Prostate gland (tissue), 2 donors: ENCODE results near the gene SLC16A12. TPM values are rescaled to one million over a fixed set of nuclear protein-coding genes. Genes with fewer than 3 reads are reported as not detected.

Experiments
- DNase-seq: peaks from one replicate; pipeline ENCODE4 v3.0.0-alpha.2; 2019; ENCODE audit warnings: low spot score
- H3K27ac ChIP-seq, 2 donors: fragments of 200-600 bp; sonication (generic); 2 replicates each; pipeline ENCODE4 v1.5.1; 2017 to 2019
- H3K27me3 ChIP-seq: fragments of 200-600 bp; sonication (generic); replicated peaks from 2 replicates; pipeline ENCODE4 v1.5.1; 2019; ENCODE audit not compliant: insufficient read depth
- H3K36me3 ChIP-seq, 2 donors: fragments of 200-600 bp; sonication (generic); 1 replicate in 1 of 2; 2 replicates in 1 of 2; pipeline versions ENCODE4 v1.5.1 to v1.8.1; 2017 to 2019
- H3K4me1 ChIP-seq: fragments of 200-600 bp; sonication (generic); replicated peaks from 2 replicates; pipeline ENCODE4 v1.5.1; 2019
- H3K4me3 ChIP-seq, 2 donors: fragments of 200-600 bp; sonication (generic); 2 replicates each; pipeline ENCODE4 v1.5.1; 2017 to 2019
- H3K9me3 ChIP-seq: fragments of 200-600 bp; sonication (generic); 2 replicates; pipeline ENCODE4 v1.5.1; 2017
- POLR2A ChIP-seq: fragments of 450-650 bp; IDR thresholded peaks from one replicate; pipeline ENCODE4 v1.6.1; 2016; ENCODE audit warnings: antibody characterized with exemption, mild to moderate bottlenecking
- POLR2AphosphoS5 ChIP-seq: sonication (generic); formaldehyde crosslinking; IDR thresholded peaks from one replicate; pipeline ENCODE4 v1.6.1; 2017; ENCODE audit warnings: antibody characterized with exemption
- WGBS: methylation state at CpG from one replicate; pipeline ENCODE4 v1.1.5; 2018; 5-methylcytosine and 5-hydroxymethylcytosine counted together
- intact Hi-C: fragments of 100-400 bp; cut with DNase I; formaldehyde crosslinking; loops from one replicate; pipeline ENCODE4 v1.14.2; 2022
- total RNA-seq, 2 donors: library from RNA; depleted of rRNA; stranded (reverse); fragments of >200 nt; gene quantifications; one replicate each; pipeline ENCODE4 v1.1.0, GENCODE V29; 2016
- TF ChIP-seq, protein P1 (sequence below), 4 experiments: fragments of 200-600 bp in 2 of 4; fragments of 450-650 bp in 2 of 4; sonication (generic) in 2 of 4; IDR thresholded peaks; 1 replicate in 3 of 4; 2 replicates in 1 of 4; pipeline ENCODE4 v1.5.1; 2016 to 2019; ENCODE audit warnings: antibody characterized with exemption in 4 of 4, mild to moderate bottlenecking in 2 of 4, moderate library complexity in 2 of 4

The SLC16A12 gene
- total RNA-seq, 2 donors from 2014 or later, result 0.09 to 4.4 TPM

DNA sequence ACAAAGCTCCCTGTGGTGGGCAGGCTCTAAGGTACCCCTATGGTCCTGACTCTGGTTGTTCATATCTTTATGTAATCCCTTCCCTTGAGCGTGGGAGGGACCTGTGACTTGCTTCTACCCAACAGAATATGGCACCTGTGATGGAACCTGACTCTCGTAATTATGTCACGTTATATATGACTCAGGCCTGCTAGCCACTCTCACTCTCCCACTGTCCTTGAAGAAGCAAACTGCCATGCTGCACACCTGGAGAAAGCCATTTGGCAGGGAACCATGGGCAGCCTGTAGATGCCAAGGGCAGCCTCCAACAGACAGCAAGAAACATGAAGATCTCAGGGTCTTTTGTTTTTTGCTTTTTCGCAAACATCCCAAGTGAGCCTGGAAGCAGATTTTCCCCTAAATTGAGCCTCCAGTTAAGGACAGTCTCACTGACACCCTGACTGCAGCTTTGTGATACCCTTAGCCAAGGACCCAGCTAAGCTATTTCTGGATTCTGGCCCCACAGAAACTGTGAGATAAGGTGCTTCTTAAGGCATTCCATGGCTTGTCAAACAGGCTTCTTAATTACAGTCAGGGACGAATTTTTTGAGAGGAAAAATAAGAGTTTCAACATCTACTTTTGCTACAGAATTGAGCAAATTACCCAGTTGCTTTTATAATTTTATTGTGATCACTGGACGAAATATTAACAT is 71.4 kb downstream of the SLC16A12 start:
- intact Hi-C loops, result no loop called here
- TF ChIP-seq POLR2AphosphoS5 (no peak), POLR2A (no peak)
- TF ChIP-seq, protein P1, sequence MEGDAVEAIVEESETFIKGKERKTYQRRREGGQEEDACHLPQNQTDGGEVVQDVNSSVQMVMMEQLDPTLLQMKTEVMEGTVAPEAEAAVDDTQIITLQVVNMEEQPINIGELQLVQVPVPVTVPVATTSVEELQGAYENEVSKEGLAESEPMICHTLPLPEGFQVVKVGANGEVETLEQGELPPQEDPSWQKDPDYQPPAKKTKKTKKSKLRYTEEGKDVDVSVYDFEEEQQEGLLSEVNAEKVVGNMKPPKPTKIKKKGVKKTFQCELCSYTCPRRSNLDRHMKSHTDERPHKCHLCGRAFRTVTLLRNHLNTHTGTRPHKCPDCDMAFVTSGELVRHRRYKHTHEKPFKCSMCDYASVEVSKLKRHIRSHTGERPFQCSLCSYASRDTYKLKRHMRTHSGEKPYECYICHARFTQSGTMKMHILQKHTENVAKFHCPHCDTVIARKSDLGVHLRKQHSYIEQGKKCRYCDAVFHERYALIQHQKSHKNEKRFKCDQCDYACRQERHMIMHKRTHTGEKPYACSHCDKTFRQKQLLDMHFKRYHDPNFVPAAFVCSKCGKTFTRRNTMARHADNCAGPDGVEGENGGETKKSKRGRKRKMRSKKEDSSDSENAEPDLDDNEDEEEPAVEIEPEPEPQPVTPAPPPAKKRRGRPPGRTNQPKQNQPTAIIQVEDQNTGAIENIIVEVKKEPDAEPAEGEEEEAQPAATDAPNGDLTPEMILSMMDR (IDR thresholded peaks at IDR 0.05), result no peak
- H3K4me1 ChIP-seq, result no peaks in the 10 kb centered on the region
- H3K27me3 ChIP-seq, result no peaks in the 10 kb centered on the region
- no peaks in the 10 kb centered on the region for H3K9me3 ChIP-seq
- no peak for DNase-seq
- no peak overlapping the region for H3K4me3 ChIP-seq
- no peak overlapping the region for H3K27ac ChIP-seq
- H3K36me3 ChIP-seq, result no peaks in the 10 kb centered on the region
- WGBS, result 86% methylated on average over 6 of the region's 6 CpGs

DNA sequence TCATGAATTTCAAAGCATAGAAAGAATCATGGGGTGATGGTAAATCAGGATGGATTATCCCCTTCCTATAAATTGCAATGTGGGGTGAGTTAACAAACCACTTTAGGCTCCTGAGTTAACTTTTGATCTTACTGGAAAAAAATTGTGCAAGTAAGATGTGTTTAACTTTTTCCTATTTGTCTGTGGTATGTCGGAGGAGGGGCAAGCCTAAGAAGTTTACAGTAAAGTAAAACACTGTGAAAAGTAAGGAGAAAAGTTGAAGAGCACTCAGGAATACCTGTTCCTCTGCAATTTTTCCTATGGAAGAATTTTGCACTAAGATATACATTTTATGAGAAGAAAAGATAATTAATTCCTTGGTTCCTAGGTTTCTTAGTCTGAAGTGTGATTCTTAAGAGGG is 76.6 kb downstream of the SLC16A12 start:
- H3K27ac ChIP-seq, result no peak overlapping the region
- H3K27me3 ChIP-seq, result no peaks in the 10 kb centered on the region
- no peaks in the 10 kb centered on the region for H3K9me3 ChIP-seq
- WGBS, result 58% methylated on average over 1 of the region's 1 CpG
- no peaks in the 10 kb centered on the region for H3K4me1 ChIP-seq
- no peak for TF ChIP-seq POLR2AphosphoS5
- DNase-seq, result no peak
- no peak overlapping the region for H3K4me3 ChIP-seq
- intact Hi-C loops, result no loop called here
- no peaks in the 10 kb centered on the region for H3K36me3 ChIP-seq

DNA sequence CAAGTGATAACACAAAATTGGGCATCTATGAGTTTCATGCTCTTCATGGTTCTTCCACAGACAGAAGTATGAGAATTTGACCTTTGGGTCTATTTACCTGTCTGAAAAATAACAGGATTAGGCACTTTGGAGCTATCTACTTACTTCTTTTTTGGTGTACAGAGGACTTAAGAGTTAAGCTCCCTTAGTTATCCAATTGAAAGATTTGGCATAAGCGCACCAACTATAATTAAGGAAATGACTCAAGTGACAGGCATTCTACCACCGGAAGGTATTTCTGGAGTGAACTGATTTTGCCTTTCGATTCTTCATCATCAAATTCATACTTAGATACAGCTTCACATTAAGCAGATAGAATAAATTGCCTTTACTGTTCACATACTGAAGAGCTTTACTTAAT is 77.1 kb downstream of the SLC16A12 start:
- H3K27ac ChIP-seq, result no peak overlapping the region
- intact Hi-C loops, result no loop called here
- WGBS, result 74% methylated on average over 3 of the region's 3 CpGs

DNA sequence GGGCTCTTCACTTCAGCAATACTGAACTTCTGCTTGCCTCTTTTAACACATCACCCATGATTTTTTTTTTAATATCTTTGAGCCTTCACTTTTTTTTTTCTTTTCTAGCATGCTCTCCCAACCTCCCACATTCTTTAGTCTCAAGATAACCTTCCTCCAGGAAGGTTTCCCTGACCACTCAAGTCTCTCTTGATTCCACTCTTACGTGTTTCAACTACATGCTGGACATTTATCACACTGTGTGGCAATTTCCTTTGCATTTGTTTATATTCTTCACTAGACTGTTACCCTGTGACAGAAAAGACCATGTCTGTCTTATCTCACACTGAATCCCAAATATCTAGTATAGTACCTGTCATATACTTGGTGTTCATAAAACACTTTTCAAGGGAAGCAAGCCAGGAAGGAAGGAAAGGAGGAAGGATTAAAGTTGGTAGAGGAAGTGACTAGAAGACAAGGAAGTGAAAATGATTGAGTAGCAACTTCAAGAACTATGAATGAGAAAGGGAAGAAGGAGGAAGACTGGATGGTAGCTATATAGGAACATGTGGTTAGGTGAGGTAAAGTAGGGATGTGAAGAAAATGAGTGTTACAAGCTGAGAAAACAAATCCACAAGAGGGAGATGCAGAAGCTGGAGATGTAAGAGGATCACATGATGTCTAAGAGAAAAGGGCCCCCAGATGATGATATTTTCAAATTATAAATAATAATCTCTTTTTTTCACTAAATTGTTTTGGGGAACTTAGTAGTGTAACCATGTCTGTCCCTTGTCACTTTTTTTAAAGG is 80.6 kb downstream of the SLC16A12 start:
- intact Hi-C loops, result no loop called here
- no peak for DNase-seq
- Histone ChIP-seq H3K9me3 (no peaks in the 10 kb centered on the region), H3K27me3 (no peaks in the 10 kb centered on the region), H3K4me1 (no peaks in the 10 kb centered on the region), H3K27ac (no peak overlapping the region), H3K4me3 (no peak overlapping the region), H3K36me3 (no peaks in the 10 kb centered on the region)
- WGBS, result 80% methylated on average over 1 of the region's 1 CpG
- TF ChIP-seq POLR2A, result no peak
- TF ChIP-seq, protein P1 (IDR thresholded peaks at IDR 0.05), result no peak
- no peak for TF ChIP-seq POLR2AphosphoS5

More for the DNA sequence above, 77.1 kb downstream of the SLC16A12 start:
- Histone ChIP-seq H3K4me1 (no peaks in the 10 kb centered on the region), H3K36me3 (no peaks in the 10 kb centered on the region), H3K9me3 (no peaks in the 10 kb centered on the region), H3K4me3 (no peak overlapping the region), H3K27me3 (no peaks in the 10 kb centered on the region)
- TF ChIP-seq POLR2A (no peak), POLR2AphosphoS5 (no peak)
- TF ChIP-seq, protein P1 (IDR thresholded peaks at IDR 0.05), result no peak
- no peak for DNase-seq

DNA sequence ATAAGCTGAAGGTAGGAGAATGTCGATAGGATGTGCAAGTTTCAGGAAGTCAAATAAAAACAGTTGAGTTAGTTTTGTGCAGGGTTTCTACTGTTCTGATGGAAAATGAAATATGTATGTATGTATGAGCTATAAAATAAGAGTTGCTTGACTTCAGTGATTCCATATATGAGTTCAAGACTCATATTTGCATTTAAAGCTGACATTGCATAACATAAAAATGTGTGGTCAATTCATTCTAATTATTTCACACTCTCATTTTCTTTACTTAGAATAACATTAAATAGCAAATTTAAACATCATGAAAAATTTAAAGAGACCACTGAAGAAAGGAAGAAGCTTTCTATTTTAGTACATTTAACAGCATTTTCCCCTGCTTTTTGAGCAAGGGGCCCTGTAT is 83.2 kb downstream of the SLC16A12 start:
- H3K9me3 ChIP-seq, result no peaks in the 10 kb centered on the region
- no peak overlapping the region for H3K4me3 ChIP-seq
- no peak for DNase-seq
- H3K27ac ChIP-seq, result no peak overlapping the region
- H3K4me1 ChIP-seq, result no peaks in the 10 kb centered on the region
- no peak for TF ChIP-seq POLR2AphosphoS5
- TF ChIP-seq, protein P1 (IDR thresholded peaks at IDR 0.05), result no peak
- TF ChIP-seq POLR2A, result no peak
- no peaks in the 10 kb centered on the region for H3K27me3 ChIP-seq
- 78% methylated on average over 1 of the region's 1 CpG for WGBS
- no peaks in the 10 kb centered on the region for H3K36me3 ChIP-seq
- intact Hi-C loops, result no loop called here
